Stimulated activated CD4-positive, alpha-beta T cell treated with anti-CD3 and anti-CD28 coated beads, Interleukin-4, amount 100 ng/mL, for 24 hours (primary cell): ENCODE measurements around the gene HADHA.
"Not testable (repeated sequence)": the region's sequence is repeated elsewhere in the genome, so short reads cannot be mapped to it uniquely, and the experiment has no call there.

Source experiments
- DNase-seq: peaks from one replicate; pipeline ENCODE4 v3.0.0-alpha.2; 2020

Gene HADHA

GRCh38 chr2:26244309-26245230 is at the start of gene HADHA, which contains the start of gene HADHB:
HADHA (minus strand) TSS chr2:26244632; CDS start chr2:26244596, 36 bp downstream.
HADHB (plus strand) TSS chr2:26244939; CDS start chr2:26254255, 9,316 bp downstream.
- DNase-seq = peak; percentile 85

GRCh38 chr2:26292646-26293045 is 48.2 kb upstream of the HADHA start:
- no peak for DNase-seq

- no peak for DNase-seq
Measured at GRCh38 chr2:26290001-26290400, 45.6 kb upstream of the HADHA start.

GRCh38 chr2:26285931-26286330 is 41.5 kb upstream of the HADHA start:
- no peak for DNase-seq

- no peak for DNase-seq
Measured at GRCh38 chr2:26284132-26284531, 39.7 kb upstream of the HADHA start.

GRCh38 chr2:26283606-26284005 is 39.2 kb upstream of the HADHA start:
- no peak for DNase-seq

GRCh38 chr2:26281226-26281625 is 36.8 kb upstream of the HADHA start:
- DNase-seq = no peak

- no peak for DNase-seq
Measured at GRCh38 chr2:26279886-26280285, 35.5 kb upstream of the HADHA start.

- DNase-seq = no peak
Measured at GRCh38 chr2:26276484-26277227, 32.2 kb upstream of the HADHA start.

GRCh38 chr2:26274058-26274613 is 29.7 kb upstream of the HADHA start:
- DNase-seq = no peak

GRCh38 chr2:26273501-26273900 is 29.1 kb upstream of the HADHA start:
- no peak for DNase-seq

- no peak for DNase-seq
Measured at GRCh38 chr2:26270373-26270772, 25.9 kb upstream of the HADHA start.

- DNase-seq = no peak
Measured at GRCh38 chr2:26269571-26270158, 25.2 kb upstream of the HADHA start.

- not testable (repeated sequence) for DNase-seq
Measured at GRCh38 chr2:26268670-26269385, 24.4 kb upstream of the HADHA start.

- no peak for DNase-seq
Measured at GRCh38 chr2:26268213-26268612, 23.8 kb upstream of the HADHA start.

- not testable (repeated sequence) for DNase-seq
Measured at GRCh38 chr2:26258836-26259235, 14.4 kb upstream of the HADHA start.

GRCh38 chr2:26255759-26256384 is 11.4 kb upstream of the HADHA start:
- no peak for DNase-seq

- no peak for DNase-seq
Measured at GRCh38 chr2:26251893-26252292, 7.5 kb upstream of the HADHA start.

- DNase-seq = no peak
Measured at GRCh38 chr2:26249625-26250024, 5.2 kb upstream of the HADHA start.

- DNase-seq = peak; percentile 8
Measured at GRCh38 chr2:26246818-26247217, 2.4 kb upstream of the HADHA start.

GRCh38 chr2:26245810-26246209 is 1.4 kb upstream of the HADHA start:
- DNase-seq = no peak

- DNase-seq = peak; percentile 56
Measured at GRCh38 chr2:26245231-26245732, 850 bp upstream of the HADHA start.
